GM04503 (cell line): ENCODE measurements around the gene ANKRD61.
"Not testable (repeated sequence)": the region's sequence is repeated elsewhere in the genome, so short reads cannot be mapped to it uniquely, and the experiment has no call there.

Experiments used
- DNase-seq: peaks from one replicate; pipeline ENCODE4 v3.0.0-alpha.2; 2012; ENCODE audit warnings: low read depth

Gene ANKRD61

DNA sequence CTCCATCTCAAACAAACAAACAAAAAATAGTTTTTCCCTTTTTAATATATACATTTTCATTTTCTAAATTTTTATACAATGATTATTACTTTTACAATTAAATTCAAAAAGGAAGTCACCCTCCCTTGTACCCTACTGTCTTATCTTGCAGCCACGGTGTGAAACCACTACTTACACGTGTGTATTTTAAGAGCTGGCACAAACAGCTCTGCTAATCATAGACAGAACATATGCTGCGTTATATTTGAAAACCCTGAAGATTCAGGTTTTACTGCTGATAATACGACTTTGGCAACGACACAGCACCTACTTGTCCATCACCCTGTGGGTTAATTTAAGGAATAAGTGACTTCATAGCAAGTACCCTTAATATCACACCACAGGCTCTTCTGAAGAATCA is 991 bp downstream of the ANKRD61 start:
- DNase-seq, result no peak

DNA sequence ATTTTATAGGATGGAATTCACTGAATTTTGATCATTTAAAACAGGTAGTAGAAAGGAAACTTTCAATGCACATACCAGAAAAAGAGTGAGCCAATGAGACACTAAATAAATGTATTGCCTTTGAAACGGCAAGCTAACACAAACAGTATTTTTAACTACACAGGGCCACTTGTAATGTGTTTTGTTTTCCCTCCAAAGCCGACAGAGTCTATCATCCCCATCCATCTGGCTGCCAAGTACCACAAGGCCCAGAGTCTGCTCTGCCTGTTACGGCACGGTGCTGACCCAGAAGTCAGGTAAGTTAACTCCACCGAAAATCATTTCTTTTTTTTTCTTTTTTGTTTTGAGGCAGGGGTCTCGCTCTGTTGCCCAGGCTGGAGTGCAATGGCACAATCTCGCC is 1.5 kb downstream of the ANKRD61 start:
- no peak for DNase-seq

DNA sequence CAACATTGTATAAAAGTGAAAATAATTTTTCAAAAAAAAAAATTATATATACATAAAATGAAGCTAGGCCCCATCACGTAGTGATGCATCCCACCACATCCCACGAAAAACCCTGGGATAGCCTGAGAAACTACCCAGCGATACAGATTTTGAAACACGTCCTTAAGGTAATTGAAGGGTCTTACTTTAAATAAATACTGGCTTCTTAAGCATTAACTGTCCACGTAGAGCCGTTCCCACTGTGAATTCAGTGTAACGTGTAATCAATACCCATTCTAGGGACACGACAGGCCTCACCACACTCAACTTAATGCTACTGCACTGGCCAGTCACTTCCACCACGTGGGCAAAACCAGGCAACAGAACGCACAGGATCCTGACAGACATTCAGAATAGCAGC is 4.0 kb downstream of the ANKRD61 start:
- DNase-seq, result no peak

DNA sequence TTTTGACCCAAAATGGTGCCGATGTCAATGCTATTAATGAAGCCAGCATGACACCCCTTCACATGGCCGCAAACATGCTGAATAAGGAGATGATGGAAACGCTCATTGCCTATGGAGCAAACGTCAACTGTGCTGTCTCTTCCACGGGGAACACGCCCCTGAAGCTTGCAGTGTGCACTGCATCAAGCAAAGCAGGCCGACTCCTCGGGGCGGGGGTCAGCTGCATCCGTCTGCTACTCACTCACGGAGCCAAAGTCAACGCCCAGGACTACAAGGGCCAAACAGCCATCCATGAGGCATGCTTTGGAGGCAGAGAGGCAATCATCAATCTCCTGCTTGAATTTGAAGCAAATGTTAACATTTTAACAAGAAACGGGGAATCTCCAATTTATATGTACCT is 4.5 kb downstream of the ANKRD61 start:
- no peak for DNase-seq

DNA sequence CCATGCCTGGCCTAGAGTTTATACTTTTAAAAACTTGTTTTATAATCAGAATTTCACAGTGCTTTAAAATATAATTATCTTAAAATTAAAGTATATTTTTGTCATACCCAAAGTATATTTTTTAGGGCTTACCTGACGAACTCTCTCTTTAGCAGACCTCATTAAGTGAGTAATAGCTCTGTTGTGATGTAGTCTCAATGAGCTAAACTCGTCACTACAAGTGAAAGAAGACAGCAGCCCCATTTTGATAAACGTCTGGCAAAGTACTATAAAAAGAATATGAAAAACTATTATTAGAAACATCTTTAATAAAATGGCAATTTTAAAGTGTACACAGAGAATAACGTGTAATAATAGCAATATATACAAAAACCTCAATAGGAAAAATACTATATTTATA is 18.6 kb downstream of the ANKRD61 start:
- no peak for DNase-seq

DNA sequence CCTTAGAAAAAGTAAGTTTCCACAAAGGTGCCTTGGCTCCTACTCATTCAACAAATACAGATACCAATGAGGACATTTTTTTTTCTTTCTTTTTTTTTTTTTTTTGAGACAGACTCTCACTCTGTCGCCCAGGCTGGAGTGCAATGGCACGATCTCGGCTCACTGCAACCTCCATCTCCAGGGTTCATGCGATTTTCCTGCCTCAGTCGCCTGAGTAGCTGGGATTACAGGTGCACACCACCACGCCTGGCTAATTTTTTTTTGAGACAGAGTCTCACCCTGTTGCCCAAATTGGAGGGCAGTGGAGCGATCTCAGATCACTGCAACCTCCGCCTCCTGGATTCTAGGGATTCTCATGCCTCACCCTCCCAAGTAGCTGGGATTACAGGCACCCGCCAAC is 20.0 kb downstream of the ANKRD61 start:
- not testable (repeated sequence) for DNase-seq

DNA sequence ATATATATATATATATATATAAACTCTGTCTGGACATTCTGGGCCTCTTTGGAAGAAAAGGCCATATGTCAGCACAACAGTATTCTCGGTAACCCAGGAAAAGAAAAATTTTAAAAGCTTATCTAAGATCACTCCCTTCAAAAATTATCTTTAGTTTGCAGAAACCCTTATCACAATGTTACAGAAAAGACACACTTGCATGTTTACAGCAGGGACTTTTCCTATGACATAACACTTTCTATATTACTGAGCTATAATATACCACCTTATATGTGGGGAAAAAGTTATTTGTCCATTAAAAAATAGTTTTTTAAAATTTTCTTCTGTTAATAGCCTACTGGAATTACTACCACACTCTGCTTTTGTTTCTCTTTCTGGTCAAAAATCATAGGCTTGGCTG is 25.4 kb downstream of the ANKRD61 start:
- DNase-seq, result no peak

DNA sequence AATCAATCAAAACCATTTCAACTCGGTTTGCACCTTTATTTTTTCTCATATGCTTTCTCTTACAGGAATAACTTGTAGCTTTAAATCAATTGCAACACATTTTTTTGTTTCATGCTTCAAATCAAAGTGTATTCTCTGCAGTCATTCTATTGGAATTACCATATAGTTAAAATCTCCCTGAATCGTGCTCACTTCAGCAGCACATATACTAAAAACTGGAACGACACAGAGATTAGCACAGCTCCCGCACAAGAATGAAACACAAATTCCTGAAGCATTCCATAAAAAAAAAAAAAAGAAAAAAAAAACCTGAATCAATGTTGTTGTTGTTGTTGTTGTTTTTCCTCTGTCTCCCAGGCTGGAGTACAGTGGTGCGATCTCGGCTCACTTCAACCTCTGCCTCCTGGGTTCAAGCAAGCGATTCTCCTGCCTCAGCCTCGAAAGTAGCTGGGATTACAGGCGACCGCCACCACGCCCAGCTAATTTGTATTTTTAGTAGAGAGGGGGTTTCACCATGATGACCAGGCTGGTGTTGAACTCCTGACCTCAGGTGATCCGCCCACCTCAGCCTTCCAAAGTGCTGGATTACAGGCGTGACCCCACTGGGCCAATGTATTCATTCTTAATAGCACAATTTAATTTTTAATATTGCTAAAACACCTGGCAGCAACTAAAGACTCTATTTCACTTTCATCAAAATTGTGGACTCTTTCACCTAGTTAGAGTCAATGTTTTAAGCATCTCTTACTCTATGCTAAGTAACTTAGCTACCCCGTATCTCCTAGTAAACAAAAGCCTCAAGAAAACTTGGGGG is 26.3 kb downstream of the ANKRD61 start:
- DNase-seq, result no peak

DNA sequence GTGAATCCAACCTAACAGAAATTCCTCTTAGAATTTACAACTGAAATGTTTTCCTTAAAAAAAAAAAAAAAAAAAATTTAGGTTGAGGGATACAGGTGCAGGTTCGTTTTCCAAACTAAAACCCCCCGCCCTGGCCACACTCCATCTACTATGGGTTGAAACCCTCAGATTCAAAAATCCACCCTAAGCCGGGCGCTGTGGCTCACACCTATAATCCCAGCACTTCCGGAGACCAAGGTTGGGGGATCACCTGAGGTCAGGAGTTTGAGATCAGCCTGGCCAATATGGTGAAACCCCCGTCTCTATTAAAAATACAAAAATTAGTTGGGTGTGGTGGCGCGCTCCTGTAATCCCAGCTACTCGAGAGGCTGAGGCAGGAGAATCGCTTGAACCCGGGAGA is 28.8 kb downstream of the ANKRD61 start:
- not testable (repeated sequence) for DNase-seq

DNA sequence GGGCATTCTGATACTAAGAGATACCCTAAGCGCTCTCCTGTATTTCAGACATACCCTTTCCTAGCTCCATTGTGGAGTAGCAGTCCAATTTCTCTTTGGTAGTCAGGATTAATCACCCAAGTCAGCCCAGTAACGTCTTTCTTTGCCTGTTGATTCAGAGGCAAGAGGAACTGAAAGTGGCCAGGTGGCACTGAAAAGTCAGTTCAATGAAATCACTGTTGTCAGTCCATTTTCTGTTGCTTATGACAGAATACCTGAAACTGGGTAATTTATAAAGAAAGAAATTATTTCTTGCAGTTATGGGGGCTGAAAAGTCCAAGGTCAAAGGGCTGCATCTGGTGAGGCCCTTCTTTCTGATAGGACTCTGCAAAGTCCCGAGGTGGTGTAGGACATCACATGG is 40.2 kb downstream of the ANKRD61 start:
- DNase-seq, result no peak

DNA sequence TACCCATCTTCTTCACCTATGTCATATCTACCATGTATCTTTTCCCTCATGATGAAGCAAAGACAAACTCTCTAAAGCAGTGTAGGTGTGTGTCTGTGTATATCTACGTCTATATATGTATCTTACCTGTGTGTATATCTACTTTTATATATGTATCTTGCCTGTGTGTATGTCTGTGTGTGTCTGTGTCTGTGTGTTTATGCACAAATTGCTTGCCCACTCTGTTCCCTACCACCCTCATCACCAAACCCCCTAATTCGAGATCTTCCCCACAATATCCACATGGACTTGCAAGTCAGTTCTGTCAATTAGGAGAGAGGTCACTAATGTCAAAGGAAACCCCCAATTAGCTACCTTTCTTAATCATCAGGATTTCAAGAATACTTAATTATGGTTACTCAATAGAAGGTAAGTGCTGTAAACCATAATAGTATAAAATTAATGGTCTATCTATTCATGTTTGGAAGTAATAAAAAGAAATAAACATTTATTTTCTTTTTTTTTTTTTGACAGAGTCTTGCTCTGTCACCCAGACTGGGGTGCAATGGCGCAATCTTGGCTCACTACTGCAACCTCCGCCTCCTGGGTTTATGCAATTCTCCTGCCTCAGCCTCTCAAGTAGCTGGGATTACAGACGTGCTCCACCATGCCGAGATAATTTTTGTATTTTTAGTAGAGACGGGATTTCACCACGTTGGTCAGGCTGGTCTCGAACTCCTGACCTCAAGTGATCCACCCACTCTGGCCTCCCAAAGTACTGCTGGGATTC is 43.6 kb downstream of the ANKRD61 start:
- DNase-seq, result no peak

DNA sequence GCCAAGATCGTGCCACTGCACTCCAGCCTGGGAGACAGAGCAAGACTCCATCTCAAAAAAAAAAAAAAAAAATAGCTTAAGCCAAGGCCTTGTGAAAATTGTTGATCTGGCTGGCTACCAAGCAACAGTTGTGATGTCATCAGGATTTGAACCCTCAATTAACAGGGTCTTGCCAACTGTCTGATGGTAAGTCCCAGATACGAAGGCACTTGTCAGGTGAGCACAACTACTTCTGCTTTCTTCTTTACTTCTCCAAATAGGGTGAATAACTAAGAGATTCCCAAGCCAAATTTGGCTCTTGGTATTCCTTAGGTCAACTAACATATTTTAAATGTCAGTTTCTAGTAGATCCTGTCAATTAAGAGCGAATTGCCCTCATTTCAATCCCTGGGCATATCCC is 47.4 kb downstream of the ANKRD61 start:
- no peak for DNase-seq

DNA sequence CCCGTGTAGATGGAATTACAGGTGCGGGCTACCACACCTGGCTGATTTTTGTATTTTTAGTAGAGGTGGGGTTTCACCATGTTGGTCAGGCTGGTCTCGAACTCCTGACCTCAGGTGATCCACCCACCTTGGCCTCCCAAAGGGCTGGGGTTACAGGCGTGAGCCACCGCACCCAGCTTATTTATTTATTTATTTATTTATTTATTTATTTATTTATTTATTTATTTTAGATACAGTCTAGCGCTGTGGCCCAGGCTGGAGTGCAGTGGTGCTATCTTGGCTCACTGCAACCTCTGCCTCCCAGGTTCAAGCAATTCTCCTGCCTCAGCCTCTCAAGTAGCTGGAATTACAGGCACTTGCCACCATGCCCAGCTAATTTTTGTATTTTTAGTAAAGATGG is 51.9 kb downstream of the ANKRD61 start:
- not testable (repeated sequence) for DNase-seq
